NCI-H82 treated with DMSO at 0.1 percent for 48 hours (cell line): ENCODE data around the gene PHACTR3.
"Not testable (repeated sequence)": the region's sequence is repeated elsewhere in the genome, so short reads cannot be mapped to it uniquely, and the experiment has no call there.

ENCODE experiments used
- DNase-seq: peaks from one replicate; lab custom pipeline; 2025; ENCODE audit not compliant: unreplicated experiment; lab: John Stamatoyannopoulos, UW

PHACTR3 gene

GRCh38 chr20:59618585-59618984 lies 14.2 kb downstream of the PHACTR3 start:
- DNase-seq, result not testable (repeated sequence)

DNA sequence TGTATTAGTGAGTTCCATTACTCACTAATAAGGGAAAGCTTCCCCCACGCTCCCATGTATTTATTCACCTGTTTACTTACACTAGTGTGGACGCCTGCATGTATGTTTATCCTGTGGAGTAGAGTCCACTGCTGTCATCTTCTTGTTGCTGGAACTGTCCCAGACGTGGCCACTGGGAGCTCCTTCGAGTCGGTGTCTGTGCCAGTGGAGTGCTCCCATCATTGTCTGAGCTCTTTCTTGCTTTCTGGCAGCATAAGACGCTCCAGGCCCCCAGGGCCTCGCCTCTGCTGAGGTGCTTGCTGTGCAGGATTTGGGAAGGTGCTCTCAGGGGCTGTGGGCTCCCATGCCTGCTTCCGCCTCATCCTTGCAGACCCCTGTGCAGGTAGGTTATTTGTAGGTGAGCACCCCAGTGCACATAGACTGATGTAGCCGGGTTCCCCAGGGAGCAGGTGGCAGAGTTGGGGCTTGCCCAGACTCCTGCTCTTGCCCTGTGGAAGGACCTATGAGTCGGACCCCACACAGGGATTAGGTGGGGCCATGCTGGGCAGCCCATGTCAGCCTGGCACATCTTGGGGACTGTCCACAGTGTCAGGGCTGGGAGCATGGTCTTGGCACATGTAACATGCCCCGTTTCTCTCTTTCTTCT lies 16.6 kb downstream of the PHACTR3 start:
- DNase-seq, result no peak

DNA sequence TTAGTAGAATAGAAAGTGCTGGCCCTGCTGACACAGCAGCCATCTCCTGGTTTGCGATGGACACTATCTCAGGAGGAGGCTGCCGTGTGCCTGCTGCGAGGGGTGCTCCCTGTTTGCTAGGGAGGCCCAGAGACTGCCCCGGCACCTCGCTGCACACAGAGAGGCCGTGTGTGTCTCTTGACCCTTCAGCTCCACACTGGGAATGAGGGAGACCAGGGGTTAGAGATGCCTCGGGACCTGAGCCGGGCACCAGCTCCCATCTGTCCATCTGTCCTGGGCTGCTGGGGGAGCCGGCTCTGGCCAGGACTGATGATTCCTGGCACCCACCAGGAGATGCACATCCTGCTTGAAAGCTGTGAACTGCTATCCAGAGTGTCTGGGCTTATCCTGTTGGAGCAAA lies 18.2 kb downstream of the PHACTR3 start:
- DNase-seq, result no peak

- DNase-seq, result no peak
Measured at GRCh38 chr20:59623133-59623532, 18.8 kb downstream of the PHACTR3 start.

GRCh38 chr20:59623583-59623982 lies 19.2 kb downstream of the PHACTR3 start:
- DNase-seq, result no peak

DNA sequence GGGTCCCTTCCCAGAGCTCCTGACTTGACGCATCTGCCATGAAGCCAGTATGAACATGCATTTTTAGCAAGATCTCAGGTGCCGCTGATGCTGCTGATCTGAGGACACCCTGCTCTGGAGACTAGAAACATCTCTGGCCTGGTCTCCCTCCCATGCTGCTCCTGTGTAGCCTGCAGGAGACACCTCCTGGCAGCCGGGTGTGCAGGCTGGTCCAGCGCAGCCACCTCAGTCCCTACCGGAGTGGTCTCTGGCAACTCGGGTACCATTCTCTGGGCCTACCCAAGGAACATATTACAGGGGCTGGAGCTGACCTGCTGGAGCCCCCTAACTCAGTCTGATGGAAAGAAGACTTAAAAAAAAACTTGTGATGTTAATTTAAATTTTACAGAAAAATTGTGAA lies 20.1 kb downstream of the PHACTR3 start:
- DNase-seq, result no peak

DNA sequence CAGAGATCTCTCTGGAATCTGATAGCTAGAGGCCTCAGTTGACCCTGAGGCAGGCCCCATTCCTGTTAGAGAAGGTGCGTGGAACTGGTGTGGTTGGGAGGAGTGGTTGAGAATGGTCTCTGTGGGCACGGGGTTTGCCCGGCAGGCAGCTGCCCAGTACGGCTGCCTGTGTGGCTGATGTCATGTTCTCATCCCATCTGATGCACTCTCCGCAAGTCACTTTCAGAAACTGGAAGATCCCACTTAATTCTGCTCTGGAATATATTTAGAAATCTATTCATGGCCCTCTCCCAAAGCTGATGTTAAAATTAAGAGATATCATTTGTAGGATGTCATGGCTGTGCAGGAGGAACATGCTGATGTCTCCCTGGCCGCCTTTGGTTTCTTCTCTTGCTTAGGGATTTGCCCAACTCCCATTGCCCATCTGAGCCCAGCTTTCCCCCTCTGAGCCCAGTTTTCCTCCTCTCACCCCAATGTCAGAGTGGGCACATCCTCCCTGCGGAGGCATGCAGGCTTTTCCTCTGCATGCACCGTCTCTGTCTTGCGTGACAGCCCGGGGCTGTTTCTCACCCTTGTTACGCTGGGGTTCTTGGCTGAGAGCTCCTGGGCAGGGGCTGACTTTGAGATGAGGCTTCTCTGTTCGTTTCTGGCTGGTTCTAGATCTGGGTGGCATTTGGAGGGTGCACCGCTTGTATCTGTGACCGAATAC lies 21.0 kb downstream of the PHACTR3 start:
- DNase-seq, result no peak

DNA sequence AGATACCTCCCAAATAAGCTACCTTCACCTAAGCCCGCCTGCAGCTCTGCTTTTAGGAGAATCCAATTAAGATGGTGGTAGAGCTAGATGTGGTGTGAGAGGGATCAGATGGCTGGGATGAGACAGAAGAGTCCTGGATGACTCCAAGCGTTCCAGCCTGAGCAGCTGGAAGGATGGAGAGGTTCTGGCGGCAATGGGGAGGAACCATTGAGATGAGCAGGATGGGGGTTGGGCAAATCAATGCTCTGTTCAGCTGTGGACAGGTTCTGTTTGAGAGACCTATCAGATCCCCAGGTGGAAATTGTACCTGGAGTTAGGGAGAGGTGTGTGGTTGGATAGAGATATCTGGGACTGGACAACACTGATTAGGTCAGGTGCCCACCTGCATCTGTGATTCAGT lies 23.0 kb downstream of the PHACTR3 start:
- no peak for DNase-seq

DNA sequence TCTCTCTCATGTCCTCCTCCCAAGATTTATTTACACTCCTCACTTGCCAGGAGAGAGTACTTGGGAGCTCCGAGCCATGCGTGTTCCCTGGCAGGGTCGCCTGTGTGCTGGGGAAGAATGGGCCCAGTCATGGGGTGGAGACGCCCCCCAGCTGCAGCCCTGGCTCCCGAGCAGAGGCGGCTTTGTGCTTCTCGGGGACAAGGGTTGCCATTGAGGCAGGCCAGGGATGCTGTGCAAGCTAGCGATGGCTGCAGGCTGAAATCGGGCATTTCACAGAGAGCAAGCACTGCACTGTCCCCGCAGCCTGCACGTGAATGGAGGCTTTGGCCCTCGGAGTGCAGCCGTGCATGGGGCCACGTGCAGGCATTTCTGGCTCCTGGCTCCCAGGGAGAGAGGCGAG lies 23.8 kb downstream of the PHACTR3 start:
- no peak for DNase-seq

DNA sequence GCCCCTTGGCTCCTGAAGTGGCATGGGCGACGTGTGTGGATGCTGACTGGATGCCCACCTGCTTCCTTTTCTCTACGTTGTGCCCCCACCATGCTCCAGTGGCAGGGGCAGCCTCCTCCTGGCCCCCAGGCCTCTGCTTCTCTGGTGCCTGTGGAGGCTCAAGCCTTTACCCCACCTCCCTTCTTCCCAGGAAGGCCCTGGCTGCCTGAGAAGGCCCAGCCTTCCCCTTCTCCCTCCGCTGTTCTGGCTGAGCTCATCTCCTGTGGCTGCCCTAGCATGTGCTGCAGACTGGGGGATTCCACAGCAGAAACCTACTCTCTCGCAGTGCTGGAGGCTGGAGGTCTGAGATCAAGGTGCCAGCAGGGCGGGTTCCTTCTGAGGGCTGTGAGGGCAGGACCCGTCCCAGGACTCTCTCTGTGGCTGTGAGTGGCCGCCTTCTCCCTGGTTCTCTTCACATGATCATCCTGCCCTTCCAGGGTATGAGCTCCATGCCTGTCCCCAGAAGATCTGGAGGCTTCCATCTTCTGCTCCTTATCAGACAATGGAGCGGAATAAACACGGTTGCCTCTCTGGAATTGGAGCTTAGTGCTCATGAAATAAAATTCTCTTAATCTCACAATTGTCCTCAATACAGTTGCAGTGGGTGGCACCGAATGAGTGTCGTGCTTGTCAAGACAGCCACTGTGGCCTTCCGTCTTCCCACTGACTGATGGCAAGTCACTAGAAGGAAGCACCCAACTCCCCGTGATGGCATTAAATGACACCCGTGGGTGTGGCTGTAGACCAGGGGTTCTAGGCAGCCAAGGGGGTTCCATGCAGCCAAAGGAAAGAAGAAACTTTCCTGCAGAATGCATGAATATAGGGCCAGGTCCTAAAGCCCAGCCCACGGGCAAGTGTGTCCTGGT lies 25.1 kb downstream of the PHACTR3 start:
- no peak for DNase-seq

GRCh38 chr20:59630526-59630925 lies 26.2 kb downstream of the PHACTR3 start:
- DNase-seq, result no peak

GRCh38 chr20:59631751-59632540 lies 27.6 kb downstream of the PHACTR3 start:
- DNase-seq, result no peak

DNA sequence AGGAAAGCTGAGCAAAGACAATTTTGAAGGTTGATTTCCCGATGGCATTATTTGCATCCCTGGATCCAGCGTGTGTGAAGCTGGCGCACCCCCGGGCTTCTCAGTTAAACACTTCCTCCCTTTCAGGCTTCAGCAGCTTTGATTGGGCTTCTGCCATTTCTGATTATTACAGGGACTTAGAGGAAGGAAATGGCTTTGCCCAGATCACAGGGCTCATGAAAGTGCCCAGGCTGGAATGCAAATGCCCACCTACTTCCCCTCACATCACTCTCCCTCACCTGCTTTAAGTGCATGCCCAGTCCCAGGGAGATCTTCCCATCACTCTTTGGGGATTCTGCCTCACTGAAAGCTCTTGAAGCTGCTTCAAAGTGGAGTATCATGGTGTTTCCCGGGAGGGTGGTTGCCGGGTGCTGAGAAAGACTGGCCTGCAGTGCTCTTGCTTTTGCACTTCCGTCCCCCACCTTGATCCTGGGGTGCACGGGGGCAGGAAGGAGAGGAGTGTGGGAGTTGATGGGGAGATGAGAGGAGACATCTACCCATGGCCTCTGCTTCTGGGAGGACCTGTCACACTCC lies 28.3 kb downstream of the PHACTR3 start:
- no peak for DNase-seq

- DNase-seq, result no peak
Measured at GRCh38 chr20:59633656-59634251, 29.4 kb downstream of the PHACTR3 start.

- no peak for DNase-seq
Measured at GRCh38 chr20:59634435-59635005, 30.2 kb downstream of the PHACTR3 start.

DNA sequence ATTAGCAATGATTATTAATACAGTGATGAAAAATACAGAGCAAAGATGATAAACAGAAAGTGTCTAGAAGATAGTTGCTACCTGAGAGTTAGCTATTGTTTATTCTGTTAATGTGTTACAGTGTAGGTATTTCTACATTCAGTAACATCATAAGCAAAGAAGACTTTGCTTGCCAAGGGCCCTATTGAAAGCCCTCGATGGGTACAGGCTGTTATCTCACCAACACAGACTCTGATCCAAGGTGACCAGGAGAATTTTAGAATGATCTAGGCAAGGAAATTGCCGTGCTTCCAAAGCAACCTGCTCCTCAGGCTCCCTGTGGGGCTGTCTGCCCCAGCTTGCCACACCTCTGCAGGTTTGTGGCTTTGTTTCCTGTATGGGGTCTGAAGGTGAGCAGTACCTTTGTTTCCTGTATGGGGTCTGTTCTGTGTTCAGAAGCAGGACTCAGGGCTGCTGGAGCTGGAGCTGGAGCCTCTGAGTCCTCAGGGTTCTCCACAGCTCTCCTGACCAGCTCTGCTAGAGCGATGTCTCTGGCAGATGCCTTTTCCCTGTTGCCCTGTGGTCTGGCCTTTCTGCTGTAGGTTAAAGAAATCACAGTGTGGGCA lies 32.5 kb downstream of the PHACTR3 start:
- DNase-seq, result no peak

DNA sequence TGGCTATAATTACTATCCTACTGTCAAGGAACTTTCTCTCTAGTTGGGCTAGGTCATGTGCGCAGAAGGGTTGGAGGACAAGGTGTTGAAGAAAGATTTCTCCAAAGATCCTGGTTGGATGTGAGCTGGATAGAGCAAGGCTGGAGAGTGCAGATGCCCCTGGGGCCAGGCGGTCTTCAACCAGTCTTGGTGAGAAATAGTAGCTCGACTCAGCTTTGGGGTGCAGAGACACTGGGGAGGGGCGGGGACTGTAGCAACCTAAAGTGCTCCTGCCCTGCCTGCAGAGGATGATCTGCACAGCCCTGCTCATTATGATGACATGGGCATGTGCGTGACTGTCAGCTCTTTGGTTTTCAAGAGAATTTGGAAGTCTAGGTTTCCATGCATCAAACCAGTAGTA lies 35.9 kb downstream of the PHACTR3 start:
- DNase-seq, result no peak

DNA sequence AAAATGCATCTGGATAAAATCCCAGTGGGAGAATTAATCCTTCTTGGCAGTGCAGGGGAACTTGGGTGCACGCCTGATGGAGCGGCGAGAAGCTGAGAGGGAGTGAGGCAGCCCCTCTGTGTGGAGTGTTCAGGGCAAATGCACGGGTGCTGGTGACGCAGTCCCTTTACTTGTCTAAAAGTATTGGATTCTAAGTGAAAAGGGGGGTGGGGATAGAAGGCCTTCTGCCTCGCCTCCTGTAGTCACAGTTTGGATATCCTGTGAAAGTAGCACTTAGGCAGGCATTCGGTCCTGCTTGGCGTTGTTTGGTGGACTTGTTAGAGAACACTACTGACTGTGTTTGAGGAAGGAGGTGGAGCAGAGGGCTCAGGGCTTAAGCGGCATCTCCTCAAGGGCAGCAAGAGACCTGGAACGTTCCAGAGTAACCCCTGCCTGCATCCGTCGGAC lies 39.3 kb downstream of the PHACTR3 start:
- no peak for DNase-seq

- DNase-seq, result no peak
Measured at GRCh38 chr20:59644371-59644939, 40.1 kb downstream of the PHACTR3 start.
